HepG2 (cell line): ENCODE measurements around the gene ABHD11. TPM values are rescaled to one million over a fixed set of nuclear protein-coding genes. Genes with fewer than 3 reads are reported as not detected.

Experiments
- ATAC-seq: fragments of 200-7000 bp; cut with Tn5 transposase; 3 replicates; pipeline ENCODE4 v1.9.1; 2020; ENCODE audit warnings: mild to moderate bottlenecking, moderate library complexity
- BruUV-seq: library from RNA; stranded (reverse); fragments of 400-500 nt; replicated peaks from 2 replicates; lab custom pipeline; 2021; lab: Mats Ljungman, UMichigan
- CTCF ChIA-PET: fragments of 300-600 bp; formaldehyde crosslinking; extraction: SDS; loops from one replicate; lab custom pipeline; 2021; ENCODE audit warnings: low total read pairs, inconsistent platforms, low intra/inter-chr PET ratio; lab: Yijun Ruan, JAX
- POLR2A ChIA-PET: fragments of 350-600 bp; sonication (Branson Sonifier 250); formaldehyde crosslinking; loops from one replicate; lab custom pipeline; 2020; ENCODE audit warnings: antibody characterized with exemption, inconsistent platforms; lab: Yijun Ruan, JAX
- DNase-seq: peaks from one replicate; pipeline ENCODE4 v3.0.0-alpha.2; 2015; ENCODE audit warnings: low spot score
- FAIRE-seq: peaks from 3 replicates; lab custom pipeline; 2011; peaks lifted over from hg19 to GRCh38; lab: Jason Lieb, UNC
- H2AFZ ChIP-seq: one replicate; pipeline ENCODE4 v1.6.1; 2011; ENCODE audit warnings: low read length, inconsistent platforms
- H3K27ac ChIP-seq: fragments of 300-600 bp; 3 replicates; pipeline ENCODE4 v1.8.0; 2011; ENCODE audit warnings: mixed run types, mild to moderate bottlenecking, mixed read lengths, low read length, inconsistent platforms; ENCODE audit not compliant: insufficient read depth; ENCODE audit errors: extremely low read length
- H3K27me3 ChIP-seq, 2 experiments: fragments of 200-600 bp in 1 of 2; 2 replicates in 1 of 2; 3 replicates in 1 of 2; pipeline versions ENCODE4 v1.6.0 to v1.8.0; 2011; ENCODE audit warnings: low read length in 2 of 2, mild to moderate bottlenecking in 2 of 2, moderate library complexity in 2 of 2, inconsistent platforms in 1 of 2; ENCODE audit not compliant: insufficient read depth in 2 of 2, control insufficient read depth in 1 of 2
- H3K36me3 ChIP-seq, 2 experiments: fragments of 200-600 bp in 1 of 2; replicated peaks in 1 of 2; 2 replicates in 1 of 2; 3 replicates in 1 of 2; pipeline versions ENCODE4 v1.5.1 to v1.8.0; 2011; ENCODE audit warnings: low read length in 2 of 2, inconsistent platforms in 1 of 2; ENCODE audit not compliant: insufficient read depth in 2 of 2, control insufficient read depth in 1 of 2
- H3K4me1 ChIP-seq: 2 replicates; pipeline ENCODE4 v1.5.1; 2012; ENCODE audit warnings: low read length, inconsistent platforms; ENCODE audit not compliant: insufficient read depth
- H3K4me2 ChIP-seq: 2 replicates; pipeline ENCODE4 v1.6.0; 2011; ENCODE audit warnings: low read depth, low read length, inconsistent platforms
- H3K4me3 ChIP-seq, 3 experiments: fragments of 200-600 bp in 1 of 3; sonication (generic), shearing (Covaris generic) in 1 of 3; replicated peaks in 1 of 3; 2 replicates each; pipeline ENCODE4 v1.5.1; 2011 to 2016; ENCODE audit warnings: low read length in 3 of 3, inconsistent platforms in 2 of 3, low read depth in 2 of 3, mild to moderate bottlenecking in 2 of 3, control low read depth in 1 of 3, mixed read lengths in 1 of 3; ENCODE audit not compliant: insufficient read depth in 1 of 3
- H3K79me2 ChIP-seq: one replicate; pipeline ENCODE4 v1.6.1; 2011; ENCODE audit warnings: low read length, inconsistent platforms; ENCODE audit not compliant: insufficient read depth
- H3K9ac ChIP-seq: 2 replicates; pipeline ENCODE4 v1.6.0; 2011; ENCODE audit warnings: mild to moderate bottlenecking, low read depth, low read length, inconsistent platforms; ENCODE audit not compliant: insufficient read depth
- H3K9me3 ChIP-seq: 2 replicates; pipeline ENCODE4 v1.5.1; 2012; ENCODE audit warnings: mild to moderate bottlenecking, low read length
- H4K20me1 ChIP-seq: 2 replicates; pipeline ENCODE4 v1.6.0; 2011; ENCODE audit warnings: inconsistent platforms, mild to moderate bottlenecking, low read length, moderate library complexity; ENCODE audit not compliant: insufficient read depth
- ARID2 ChIP-seq: sonication (generic); formaldehyde crosslinking; IDR thresholded peaks from 2 replicates; pipeline ENCODE4 v1.8.1; 2022; ENCODE audit warnings: mild to moderate bottlenecking, missing genetic modification reagents, borderline replicate concordance
- ARID4A ChIP-seq: sonication (generic); formaldehyde crosslinking; IDR thresholded peaks from 2 replicates; pipeline ENCODE4 v1.5.0; 2020; ENCODE audit warnings: mild to moderate bottlenecking, missing genetic modification reagents, borderline replicate concordance
- ETV5 ChIP-seq: IDR thresholded peaks from 2 replicates; pipeline ENCODE4 v1.6.1; 2018; ENCODE audit warnings: missing biosample characterization, missing genetic modification reagents, inconsistent platforms, borderline replicate concordance
- JUND ChIP-seq: sonication (generic); formaldehyde crosslinking; IDR thresholded peaks from 2 replicates; pipeline ENCODE4 v1.8.0; 2022; ENCODE audit warnings: mild to moderate bottlenecking, missing genetic modification reagents
- PAXIP1 ChIP-seq: sonication (generic); formaldehyde crosslinking; conservative IDR thresholded peaks from 2 replicates; pipeline ENCODE4 v1.4.0; 2020; ENCODE audit warnings: mild to moderate bottlenecking, missing genetic modification reagents, moderate library complexity
- ZBTB7A ChIP-seq: sonication (generic); formaldehyde crosslinking; IDR thresholded peaks from 2 replicates; pipeline ENCODE4 v1.8.0; 2022; ENCODE audit warnings: mild to moderate bottlenecking, missing genetic modification reagents
- ZFAT ChIP-seq: sonication (generic); formaldehyde crosslinking; conservative IDR thresholded peaks from 2 replicates; pipeline ENCODE4 v1.8.1; 2023; ENCODE audit warnings: missing genetic modification reagents, inconsistent platforms
- ZNF17 ChIP-seq: sonication (generic); formaldehyde crosslinking; IDR thresholded peaks from 2 replicates; pipeline ENCODE4 v1.5.0; 2020; ENCODE audit warnings: mild to moderate bottlenecking, missing genetic modification reagents
- ZNF264 ChIP-seq: sonication (generic); formaldehyde crosslinking; IDR thresholded peaks from 2 replicates; pipeline ENCODE4 v1.4.0; 2020; ENCODE audit warnings: missing genetic modification reagents
- ZNF580 ChIP-seq: IDR thresholded peaks from 2 replicates; pipeline ENCODE4 v1.6.1; 2016; ENCODE audit warnings: low read depth, borderline replicate concordance
- ZNF691 ChIP-seq: sonication (generic); formaldehyde crosslinking; IDR thresholded peaks from 2 replicates; pipeline ENCODE4 v1.4.0; 2020; ENCODE audit warnings: missing genetic modification reagents, low read depth, mild to moderate bottlenecking, borderline replicate concordance
- ZNF75D ChIP-seq: sonication (generic); formaldehyde crosslinking; IDR thresholded peaks from 2 replicates; pipeline ENCODE4 v1.8.1; 2023; ENCODE audit warnings: missing genetic modification reagents, mild to moderate bottlenecking, borderline replicate concordance
- WGBS: methylation state at CpG from one replicate; pipeline ENCODE4 v1.1.6; 2017; ENCODE audit warnings: low lambda C conversion rate; 5-methylcytosine and 5-hydroxymethylcytosine counted together
- in situ Hi-C: cut with HindIII; loops from 2 replicates; pipeline ENCODE4 v1.10.0; 2017; ENCODE audit warnings: low pct_unique_long_range_greater_than_20kb; ENCODE audit not compliant: extremely low pct_ligation_motif_present
- intact Hi-C: fragments of 100-400 bp; cut with micrococcal nuclease; formaldehyde crosslinking; loops from one replicate; pipeline ENCODE4 v1.10.0; 2022; ENCODE audit not compliant: unreplicated experiment
- polyA plus RNA-seq, 8 experiments: library from polyadenylated mRNA; depleted of rRNA in 3 of 8; stranded (reverse) in 7 of 8; unstranded in 1 of 8; fragments of >200 nt; fragmentation: Illumina TruSeq in 4 of 8; extraction: Trizol in 4 of 8; gene quantifications; 2 replicates each; pipeline versions ENCODE4 v1.2.1 to v1.2.3, GENCODE V29; 2011 to 2016; ENCODE audit warnings: low read depth in 4 of 8, missing spikeins in 1 of 8, mixed read lengths in 1 of 8; ENCODE audit not compliant: insufficient read depth in 1 of 8
- total RNA-seq, 5 experiments: library from RNA; depleted of rRNA; stranded (reverse); fragments of >200 nt; fragmentation: Illumina TruSeq; extraction: Trizol; gene quantifications; 2 replicates each; pipeline ENCODE4 v1.2.3, GENCODE V29; 2016; ENCODE audit warnings: low read depth in 1 of 5

ABHD11 gene
- total and polyA plus RNA-seq, 2 of the 13 experiments (the other 11 are each of a cell fraction or from before 2014, with no cell fraction given): 7.0 to 8.1 TPM

- no peak for FAIRE-seq
- Histone ChIP-seq H3K9ac (no peak overlapping the region), H3K9me3 (no peaks in the 10 kb centered on the region), H3K79me2 (no peaks in the 10 kb centered on the region), H3K4me1 (peaks cover 37% of the 10 kb centered on the region), H3K4me3 (no peak overlapping the region), H3K27me3 (no peaks in the 10 kb centered on the region), H2AFZ (no peak overlapping the region), H3K36me3 (peaks cover 0 to 9% of the 10 kb centered on the region in 2 experiments; a peak in 1 of 5 replicates), H3K27ac (no peak overlapping the region), H4K20me1 (no peaks in the 10 kb centered on the region), H3K4me2 (no peak overlapping the region)
- ChIA-PET POLR2A (no interaction called here), CTCF (no interaction called here)
- in situ Hi-C loops: no loop called here
- no peak for ATAC-seq
- intact Hi-C loops: loop anchor here (5.0 kb wide), 1 partner anchor 117 kb away; no protein-coding TSS in a partner anchor
- WGBS: 80% methylated on average over 5 of the region's 5 CpGs
- BruUV-seq: no TSS peak
- DNase-seq: no peak
- TF ChIP-seq ARID2 (CRISPR knock-in tag): no peak
- no peak for TF ChIP-seq ZNF264 (CRISPR knock-in tag)
- no peak for TF ChIP-seq JUND (CRISPR knock-in tag)
- no peak for TF ChIP-seq ZNF580 (CRISPR knock-in tag)
- no peak for TF ChIP-seq ZNF75D
- TF ChIP-seq ARID4A: no peak
- no peak for TF ChIP-seq ZBTB7A
- TF ChIP-seq ETV5: no peak
- TF ChIP-seq ZFAT (CRISPR knock-in tag): no peak
- no peak for TF ChIP-seq PAXIP1 (CRISPR knock-in tag)
- no peak for TF ChIP-seq ZNF17
- no peak for TF ChIP-seq ZNF691 (CRISPR knock-in tag)
Observed at GRCh38 chr7:73740771-73741170, 2.2 kb upstream of the ABHD11 start.
